NOMO-1 (cell line): Measurements from ENCODE around the gene ZNF121.
"Not testable (repeated sequence)": the region's sequence is repeated elsewhere in the genome, so short reads cannot be mapped to it uniquely, and the experiment has no call there.

Source experiments
- DNase-seq, 2 experiments: peaks; one replicate each; lab custom pipeline; 2025; ENCODE audit not compliant: unreplicated experiment in 2 of 2; lab: John Stamatoyannopoulos, UW

ZNF121 gene

DNA sequence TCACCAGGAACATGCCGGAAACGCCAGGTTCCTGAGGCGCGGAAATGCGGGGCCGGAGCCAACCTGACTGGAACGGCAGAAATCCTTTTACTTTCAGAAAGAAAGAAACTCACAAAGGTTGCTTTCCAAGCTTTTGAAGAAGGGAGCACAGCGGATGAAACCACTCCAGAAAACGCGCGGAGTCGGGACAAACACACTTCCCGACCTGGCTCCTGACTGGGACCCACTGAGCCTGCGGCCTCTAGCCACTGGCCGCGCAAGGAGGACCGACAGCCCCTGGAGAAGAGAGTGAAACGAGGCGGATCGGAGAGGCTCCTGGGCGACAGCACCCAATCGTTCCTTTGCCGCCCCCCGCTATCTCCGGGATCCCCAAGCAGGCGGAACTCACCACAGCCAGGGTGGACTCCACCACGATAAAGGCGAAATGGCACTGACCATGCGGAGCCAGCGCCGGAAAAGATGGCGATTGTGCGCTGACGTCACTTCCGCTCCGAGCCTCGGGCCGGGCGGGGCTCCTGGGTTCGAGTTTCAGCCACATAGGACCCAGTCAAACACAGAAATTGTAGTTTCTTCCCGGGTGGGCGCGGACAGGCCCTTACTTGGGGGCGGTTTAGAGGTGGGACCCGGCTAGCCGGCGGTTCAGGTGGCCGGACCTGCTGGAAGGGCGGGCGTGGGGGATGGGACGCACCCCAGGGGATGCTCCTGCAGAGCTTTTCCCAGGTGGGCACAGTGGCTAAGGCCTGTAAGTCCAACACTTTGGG is at the start of gene ZNF121:
TSS of gene ZNF121 (minus strand) at position 432 of the 761 bp plus-strand sequence. CDS start 16,407 bp downstream, outside the sequence.
- DNase-seq, result peak; percentile 67 to 78

DNA sequence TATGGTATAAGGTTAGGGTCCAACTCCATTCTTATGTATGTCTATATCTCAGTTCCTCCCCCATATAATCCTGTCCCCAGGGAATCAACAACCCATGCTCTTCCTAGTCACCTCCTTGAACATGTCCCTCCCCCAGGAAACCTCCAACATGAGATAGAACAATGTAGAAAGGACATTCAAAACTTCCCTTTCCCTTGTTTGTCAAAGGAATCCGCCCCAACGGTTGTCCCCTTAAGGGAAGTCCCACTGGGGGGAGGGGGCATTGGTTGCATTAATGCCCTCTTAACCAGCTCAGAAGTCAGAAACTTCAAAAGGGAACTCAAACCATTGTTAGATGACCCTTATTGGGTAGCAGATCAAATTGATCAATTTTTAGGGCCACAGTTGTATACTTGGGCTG is 43.6 kb upstream of the ZNF121 start:
- no peak for DNase-seq

DNA sequence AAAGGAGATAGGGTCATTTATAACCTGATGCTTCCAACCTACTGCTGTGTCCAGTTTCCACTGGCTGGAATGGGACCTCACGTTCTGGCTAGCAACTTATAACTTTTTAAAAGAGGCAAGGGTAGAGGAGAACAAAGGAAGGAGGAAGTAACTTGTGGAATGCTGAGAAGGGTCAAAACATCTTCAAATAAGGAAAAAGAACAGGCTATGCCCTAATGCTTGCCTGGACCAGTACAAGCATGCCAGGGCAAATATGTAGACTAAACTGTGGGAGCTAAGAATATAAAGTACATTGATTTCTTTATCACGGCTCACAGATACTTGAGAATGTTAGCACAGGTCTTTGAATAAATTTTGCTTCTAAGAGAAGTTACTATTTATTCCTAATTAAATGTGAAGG is 38.2 kb upstream of the ZNF121 start:
- DNase-seq, result no peak

DNA sequence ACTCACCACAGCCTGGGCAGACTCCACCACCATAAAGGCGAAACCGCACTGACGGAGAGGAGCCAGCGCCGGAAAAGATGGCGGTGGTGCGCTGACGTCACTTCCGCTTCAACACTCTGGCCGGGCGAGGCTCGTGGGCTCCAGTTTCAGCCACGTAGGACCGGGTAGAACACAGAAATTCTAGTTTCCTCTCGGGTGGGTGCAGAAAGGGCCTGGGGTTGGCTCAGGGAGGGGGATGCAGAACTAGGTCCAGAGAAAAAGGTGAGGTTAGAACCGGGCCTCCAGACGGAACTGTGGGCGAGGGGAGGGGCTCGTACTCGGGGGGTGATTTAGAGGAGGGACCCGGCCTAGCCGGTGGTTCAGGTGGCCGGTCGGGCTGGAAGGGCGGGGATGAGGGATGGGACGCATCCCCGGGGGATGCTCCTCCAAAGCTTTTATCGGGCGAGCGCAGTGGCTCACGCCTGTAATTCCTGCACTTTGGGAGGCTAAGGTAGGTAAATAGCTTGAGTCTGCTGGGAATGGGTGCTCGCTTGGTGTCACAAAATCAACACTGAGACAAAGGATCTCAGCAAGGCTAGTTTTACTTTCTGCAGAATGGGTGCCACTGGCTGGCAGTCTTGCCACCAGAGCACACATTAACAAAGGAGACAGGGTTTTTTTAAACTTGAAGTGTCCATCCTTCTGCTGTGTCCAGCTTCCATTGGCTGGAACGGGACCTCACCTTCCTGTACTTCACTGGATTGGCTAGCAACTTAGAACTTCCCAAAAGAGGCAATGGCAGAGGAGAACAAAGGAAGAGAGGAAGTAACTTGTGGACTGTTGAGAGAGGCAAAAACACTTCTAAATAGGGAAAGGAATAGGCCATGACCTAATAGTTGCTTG is 37.1 kb upstream of the ZNF121 start, which contains the start of gene ZNF561:
TSS of gene ZNF561 (minus strand) at position 77 of the 882 bp plus-strand sequence. CDS start 1,776 bp downstream, outside the sequence.
- DNase-seq, result peak; percentile 87

- DNase-seq, result no peak
Measured at GRCh38 chr19:9620842-9621155, 36.5 kb upstream of the ZNF121 start.

DNA sequence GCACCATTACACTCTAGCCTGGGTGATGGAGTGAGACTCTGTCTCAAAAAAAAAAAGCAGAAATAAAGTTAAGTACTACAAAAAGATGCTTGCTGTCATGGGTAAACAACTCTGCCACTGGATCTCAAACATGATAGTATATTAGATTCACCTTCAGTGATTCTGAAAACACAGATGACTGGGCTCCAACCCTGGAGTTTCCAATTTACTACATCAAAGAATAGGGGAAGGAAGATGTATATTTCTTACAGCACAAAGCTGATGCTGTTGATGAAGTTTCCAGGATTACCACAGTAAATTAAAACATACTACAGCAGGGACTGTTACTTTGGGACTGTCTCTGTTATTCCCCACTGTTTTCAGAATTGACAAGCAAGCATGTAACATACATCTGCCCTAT is 31.5 kb upstream of the ZNF121 start:
- DNase-seq, result no peak

DNA sequence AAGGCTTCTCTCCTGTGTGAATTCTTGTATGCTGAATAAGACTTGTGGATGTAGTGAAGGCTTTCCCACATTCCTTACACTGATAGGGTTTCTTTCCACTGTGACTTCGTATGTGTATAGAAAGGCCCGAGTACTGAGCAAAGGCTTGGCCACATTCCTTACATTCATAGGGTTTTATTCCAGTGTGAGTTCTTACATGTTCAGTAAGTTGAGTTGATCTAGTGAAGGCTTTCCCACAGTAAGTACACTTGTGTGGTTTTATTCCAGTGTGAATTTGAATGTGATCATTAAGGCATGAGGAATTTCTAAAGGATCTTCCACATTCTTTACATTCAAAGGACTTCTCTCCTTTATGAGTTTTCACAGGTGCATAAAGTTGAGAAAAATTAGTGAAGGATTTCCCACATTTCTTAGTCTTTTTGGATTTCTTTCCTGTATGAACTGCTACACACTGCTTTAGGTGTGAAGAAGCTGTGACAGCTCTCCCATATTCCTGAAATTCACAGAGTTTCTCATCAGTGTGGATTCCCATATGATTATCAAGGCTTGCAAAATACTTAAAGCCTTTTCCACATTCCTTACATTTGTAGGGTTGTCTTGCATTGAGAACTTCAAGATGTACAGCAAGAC is 26.3 kb upstream of the ZNF121 start:
- no peak for DNase-seq

GRCh38 chr19:9608912-9609311 is 24.6 kb upstream of the ZNF121 start:
- DNase-seq, result no peak

DNA sequence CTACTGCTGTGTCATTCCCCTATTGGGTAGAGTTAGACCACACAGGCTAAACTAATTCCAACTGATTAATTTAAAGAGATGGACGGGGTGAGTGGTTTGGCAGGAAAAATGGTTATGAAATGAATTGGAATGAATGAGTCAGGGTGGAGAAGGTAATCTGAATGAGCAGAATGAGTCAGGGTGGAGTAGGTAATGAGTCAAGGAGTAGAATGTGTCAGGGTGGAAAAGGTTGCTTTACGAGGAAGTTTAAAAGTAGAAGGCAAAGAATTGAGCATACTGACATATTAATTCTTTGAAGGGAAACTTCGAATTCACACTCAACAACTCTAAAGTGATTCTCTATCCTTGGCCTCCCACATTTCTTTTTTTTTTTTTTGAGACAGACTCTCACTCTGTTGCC is 12.7 kb upstream of the ZNF121 start:
- DNase-seq, result no peak

DNA sequence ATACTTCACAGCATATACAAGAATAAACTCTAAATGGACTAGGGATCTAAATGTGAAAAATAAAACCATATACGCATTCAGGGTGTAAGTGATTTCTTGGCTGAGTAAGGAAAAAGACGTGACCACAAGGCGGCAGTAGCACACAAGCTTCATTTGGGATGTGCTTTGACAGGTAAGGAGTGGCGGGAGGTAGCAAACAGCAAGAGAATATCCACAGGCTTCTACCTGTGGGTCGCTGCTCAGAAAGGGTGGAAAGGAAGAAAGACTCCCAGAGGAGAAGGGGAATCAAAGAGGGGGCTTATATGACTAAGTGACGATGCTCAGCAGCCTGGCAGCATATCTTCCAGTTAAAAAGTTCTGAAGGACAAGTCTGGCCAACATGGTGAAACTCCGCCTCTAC is 2.5 kb upstream of the ZNF121 start:
- peak; percentile 32 to 63 for DNase-seq

GRCh38 chr19:9582081-9582725 is 2.1 kb downstream of the ZNF121 start:
- not testable (repeated sequence) for DNase-seq

DNA sequence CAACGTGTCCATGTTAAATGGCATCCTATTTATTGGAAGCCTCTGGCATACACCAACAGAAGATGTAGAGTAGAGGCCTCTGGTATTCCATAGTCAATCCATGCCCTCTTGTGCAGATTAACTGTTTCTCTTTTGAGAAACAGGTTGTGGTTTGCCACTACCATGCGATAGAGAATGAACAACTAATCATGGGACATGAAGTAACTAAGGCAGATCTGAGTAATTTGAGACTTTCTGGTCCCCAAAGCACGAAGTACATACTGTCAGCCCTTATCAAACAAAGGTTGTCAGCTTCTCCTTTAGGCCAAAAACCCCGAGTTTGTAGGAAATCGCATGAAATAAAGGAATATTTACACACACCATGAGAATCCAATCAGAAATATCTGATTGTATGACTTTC is 3.6 kb downstream of the ZNF121 start:
- no peak for DNase-seq

GRCh38 chr19:9570255-9570654 is 14.0 kb downstream of the ZNF121 start:
- DNase-seq, result no peak

- DNase-seq, result no peak
Measured at GRCh38 chr19:9566729-9567128, 17.6 kb downstream of the ZNF121 start.

GRCh38 chr19:9565900-9566705 is 18.2 kb downstream of the ZNF121 start:
- no peak for DNase-seq

DNA sequence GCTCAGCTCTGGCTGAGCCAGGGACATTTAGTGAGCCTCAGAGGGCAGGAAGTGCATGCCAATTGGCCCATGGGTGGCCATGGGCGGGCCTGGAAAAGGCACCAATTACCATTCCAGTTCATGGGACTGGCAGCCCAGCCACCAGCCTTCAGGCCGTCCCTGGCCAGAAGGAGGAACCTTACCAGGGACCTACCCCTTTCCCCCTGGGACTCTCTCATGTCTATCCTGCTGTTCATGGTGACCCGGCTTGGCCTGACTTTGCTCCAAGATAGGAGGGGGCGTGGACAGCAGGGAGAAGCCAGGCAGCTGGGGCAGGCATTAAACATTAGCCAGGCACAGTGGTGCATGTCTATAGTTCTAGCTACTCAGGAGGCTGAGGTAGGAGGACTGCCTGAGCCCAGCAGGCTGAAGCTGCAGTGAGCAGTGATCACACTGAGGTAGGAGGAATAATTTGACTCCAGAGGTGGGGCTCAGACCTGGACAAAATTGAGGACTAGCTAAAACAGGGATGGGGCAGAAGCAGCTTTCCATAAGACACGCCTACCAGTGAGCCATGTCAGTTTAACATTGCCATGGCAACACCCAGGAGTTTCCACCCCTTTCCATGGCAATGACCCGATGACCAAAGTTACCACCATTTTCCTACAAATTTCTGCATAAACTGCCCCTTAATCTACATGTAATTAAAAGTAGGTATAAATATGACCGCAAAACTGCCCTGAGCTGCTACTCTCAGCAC is 31.6 kb downstream of the ZNF121 start:
- no peak for DNase-seq

GRCh38 chr19:9547870-9548269 is 36.4 kb downstream of the ZNF121 start:
- DNase-seq, result no peak

DNA sequence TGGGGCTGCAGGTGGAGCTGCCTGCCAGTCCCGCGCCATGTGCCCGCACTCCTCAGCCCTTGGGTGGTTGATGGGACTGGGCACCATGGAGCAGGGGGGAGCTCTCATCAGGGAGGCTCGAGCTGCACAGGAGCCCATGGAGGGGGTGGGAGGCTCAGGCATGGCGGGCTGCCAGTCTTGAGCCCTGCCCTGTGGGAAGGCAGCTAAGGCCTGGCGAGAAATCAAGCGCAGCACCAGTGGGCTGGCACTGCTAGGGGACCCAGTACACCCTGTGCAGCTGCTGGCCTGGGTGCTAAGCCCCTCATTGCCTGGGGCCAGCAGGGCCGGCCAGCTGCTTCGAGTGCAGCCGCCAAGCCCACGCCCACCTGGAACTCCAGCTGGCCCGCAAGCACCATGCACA is 43.0 kb downstream of the ZNF121 start:
- not testable (repeated sequence) for DNase-seq

DNA sequence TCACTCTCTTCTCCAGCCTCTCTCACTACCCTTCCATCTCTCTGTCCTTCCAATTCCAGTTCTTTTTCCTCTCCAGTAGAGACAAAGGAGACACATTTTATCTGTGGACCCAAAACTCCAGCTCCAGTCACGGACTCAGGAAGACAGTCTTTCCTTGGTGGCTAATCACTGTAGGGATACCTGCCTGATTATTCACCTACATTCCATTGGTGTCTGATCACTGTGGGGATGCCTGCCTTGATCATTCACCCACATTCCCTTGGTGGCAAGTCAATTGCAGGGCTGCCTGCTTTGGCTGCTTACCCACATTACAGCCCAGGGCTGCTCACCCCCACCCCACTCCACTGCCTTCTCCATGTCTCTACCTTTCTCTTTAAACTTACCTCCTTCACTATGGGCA is 44.4 kb downstream of the ZNF121 start:
- not testable (repeated sequence) for DNase-seq
